Neutrophil (primary cell): ENCODE measurements around the gene CHCT1.
"Not testable (repeated sequence)": the region's sequence is repeated elsewhere in the genome, so short reads cannot be mapped to it uniquely, and the experiment has no call there.

ENCODE experiments used
- H3K27ac ChIP-seq: fragments of 200-600 bp; sonication (generic); 2 replicates; pipeline ENCODE4 v1.5.1; 2016; ENCODE audit warnings: mild to moderate bottlenecking, moderate library complexity
- H3K27me3 ChIP-seq: fragments of 200-600 bp; sonication (generic); 2 replicates; pipeline ENCODE4 v1.6.0; 2016; ENCODE audit warnings: mild to moderate bottlenecking
- H3K36me3 ChIP-seq: fragments of 200-600 bp; sonication (generic); 2 replicates; pipeline ENCODE4 v1.5.1; 2017
- H3K4me1 ChIP-seq, 2 experiments: fragments of 200-600 bp in 1 of 2; sonication (generic) in 1 of 2; 1 replicate in 1 of 2; 2 replicates in 1 of 2; pipeline versions ENCODE4 v1.5.1 to v1.6.1; 2013 to 2016; ENCODE audit warnings: low read depth in 1 of 2, low read length in 1 of 2, mild to moderate bottlenecking in 1 of 2, moderate library complexity in 1 of 2; ENCODE audit not compliant: control insufficient read depth in 1 of 2, insufficient read depth in 1 of 2
- H3K4me3 ChIP-seq, 2 experiments: fragments of 200-600 bp in 1 of 2; sonication (generic) in 1 of 2; 1 replicate in 1 of 2; 2 replicates in 1 of 2; pipeline ENCODE4 v1.5.1; 2013 to 2016; ENCODE audit warnings: low read depth in 1 of 2, low read length in 1 of 2, mild to moderate bottlenecking in 1 of 2, moderate library complexity in 1 of 2
- H3K9me3 ChIP-seq: fragments of 200-600 bp; sonication (generic); 2 replicates; pipeline ENCODE4 v1.5.1; 2016
- TF ChIP-seq, protein P1 (sequence below): fragments of 200-600 bp; sonication (generic); IDR thresholded peaks from 2 replicates; pipeline ENCODE4 v1.5.1; 2016; ENCODE audit warnings: antibody characterized with exemption

Gene CHCT1

DNA sequence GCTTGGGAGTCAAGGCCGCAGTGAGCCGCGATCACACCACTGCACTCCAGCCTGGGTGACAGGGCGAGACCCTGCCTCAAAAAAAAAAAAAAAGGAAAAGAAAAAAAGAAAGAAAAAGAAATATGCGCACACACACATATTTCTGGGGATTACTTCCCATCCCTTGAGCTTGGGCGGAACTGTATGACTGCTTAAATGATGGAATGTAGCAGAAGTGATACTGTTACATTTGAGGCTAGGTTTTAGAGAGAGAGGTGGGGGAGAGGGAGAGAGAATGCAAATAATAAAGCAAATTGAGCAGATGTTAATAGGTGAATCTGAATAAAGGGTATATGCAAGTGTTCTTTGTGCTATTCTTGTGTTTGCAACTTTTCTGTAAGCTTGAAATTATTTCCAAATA is 18.3 kb upstream of the CHCT1 start:
- H3K27ac ChIP-seq = no peak overlapping the region
- H3K4me3 ChIP-seq = no peak overlapping the region
- TF ChIP-seq, protein P1, sequence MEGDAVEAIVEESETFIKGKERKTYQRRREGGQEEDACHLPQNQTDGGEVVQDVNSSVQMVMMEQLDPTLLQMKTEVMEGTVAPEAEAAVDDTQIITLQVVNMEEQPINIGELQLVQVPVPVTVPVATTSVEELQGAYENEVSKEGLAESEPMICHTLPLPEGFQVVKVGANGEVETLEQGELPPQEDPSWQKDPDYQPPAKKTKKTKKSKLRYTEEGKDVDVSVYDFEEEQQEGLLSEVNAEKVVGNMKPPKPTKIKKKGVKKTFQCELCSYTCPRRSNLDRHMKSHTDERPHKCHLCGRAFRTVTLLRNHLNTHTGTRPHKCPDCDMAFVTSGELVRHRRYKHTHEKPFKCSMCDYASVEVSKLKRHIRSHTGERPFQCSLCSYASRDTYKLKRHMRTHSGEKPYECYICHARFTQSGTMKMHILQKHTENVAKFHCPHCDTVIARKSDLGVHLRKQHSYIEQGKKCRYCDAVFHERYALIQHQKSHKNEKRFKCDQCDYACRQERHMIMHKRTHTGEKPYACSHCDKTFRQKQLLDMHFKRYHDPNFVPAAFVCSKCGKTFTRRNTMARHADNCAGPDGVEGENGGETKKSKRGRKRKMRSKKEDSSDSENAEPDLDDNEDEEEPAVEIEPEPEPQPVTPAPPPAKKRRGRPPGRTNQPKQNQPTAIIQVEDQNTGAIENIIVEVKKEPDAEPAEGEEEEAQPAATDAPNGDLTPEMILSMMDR = no peak
- no peaks in the 10 kb centered on the region for H3K27me3 ChIP-seq
- H3K9me3 ChIP-seq = no peaks in the 10 kb centered on the region
- peaks cover 14 to 16% of the 10 kb centered on the region in 2 experiments for H3K4me1 ChIP-seq
- no peaks in the 10 kb centered on the region for H3K36me3 ChIP-seq

DNA sequence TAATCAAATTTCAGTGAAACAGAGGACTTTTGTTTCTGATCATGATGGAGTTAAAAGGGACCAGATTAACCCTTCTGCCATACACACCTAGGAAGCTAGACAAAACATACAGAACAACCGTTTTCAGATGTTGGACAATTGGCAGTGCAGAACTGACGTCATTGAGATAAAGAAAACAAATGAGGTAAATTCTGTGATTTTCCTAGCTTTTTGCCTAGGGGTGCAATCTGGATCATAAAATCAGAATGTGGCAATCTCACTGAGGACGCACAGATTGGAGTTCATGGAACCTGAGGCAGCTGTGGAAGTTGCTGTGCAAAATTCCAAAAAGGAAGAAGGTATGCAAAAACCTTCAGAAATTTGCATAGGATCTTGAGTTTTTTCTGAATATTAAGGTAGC is 15.4 kb upstream of the CHCT1 start:
- H3K27ac ChIP-seq = no peak overlapping the region
- H3K36me3 ChIP-seq = no peaks in the 10 kb centered on the region
- H3K27me3 ChIP-seq = no peaks in the 10 kb centered on the region
- TF ChIP-seq, protein P1 = no peak
- H3K4me3 ChIP-seq = no peak overlapping the region
- peaks cover 10 to 13% of the 10 kb centered on the region in 2 experiments for H3K4me1 ChIP-seq
- H3K9me3 ChIP-seq = no peaks in the 10 kb centered on the region

DNA sequence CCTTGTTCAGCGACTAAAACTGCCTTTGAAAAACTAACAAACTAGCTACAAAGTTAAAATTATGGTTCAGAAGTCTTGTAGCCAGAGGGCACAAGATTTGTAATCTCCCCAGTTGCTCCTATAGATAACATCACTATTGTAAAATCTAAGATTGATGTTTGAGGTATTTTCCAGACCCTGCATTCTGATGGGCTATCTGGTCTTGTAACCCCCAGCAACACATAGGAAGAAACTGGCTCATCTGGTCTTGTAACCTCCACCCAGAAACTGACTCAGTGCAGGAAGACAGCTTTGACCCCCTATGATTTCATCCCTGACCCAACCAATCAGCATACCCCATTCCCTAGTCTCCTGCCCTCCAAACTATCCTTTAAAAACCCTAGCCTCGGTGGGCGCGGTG is 12.3 kb upstream of the CHCT1 start:
- Histone ChIP-seq H3K27ac (no peak overlapping the region), H3K36me3 (no peaks in the 10 kb centered on the region), H3K9me3 (no peaks in the 10 kb centered on the region), H3K4me1 (no peaks in the 10 kb centered on the region), H3K27me3 (no peaks in the 10 kb centered on the region), H3K4me3 (no peak overlapping the region)
- TF ChIP-seq, protein P1 = no peak

DNA sequence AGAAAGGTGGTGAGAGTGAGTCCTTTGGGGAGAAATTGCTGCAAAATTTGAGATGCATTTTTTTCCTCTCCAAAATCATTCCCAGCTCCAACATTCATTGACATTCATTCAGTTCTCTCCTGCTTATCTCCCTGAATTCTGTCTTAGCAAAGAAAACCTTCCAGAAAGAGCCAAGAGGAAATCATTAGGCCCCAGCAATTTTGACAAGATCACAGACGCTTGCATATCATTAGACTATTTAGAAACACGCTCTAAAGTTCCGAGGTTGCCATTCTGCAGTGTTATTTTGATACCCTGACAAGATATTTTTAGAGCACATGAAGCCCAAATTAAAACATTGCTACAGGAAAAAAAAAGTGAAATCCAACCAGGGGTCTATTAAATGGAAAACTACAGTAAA is 9.6 kb upstream of the CHCT1 start:
- no peaks in the 10 kb centered on the region for H3K27me3 ChIP-seq
- no peak overlapping the region for H3K4me3 ChIP-seq
- TF ChIP-seq, protein P1 = no peak
- H3K36me3 ChIP-seq = no peaks in the 10 kb centered on the region
- no peaks in the 10 kb centered on the region for H3K4me1 ChIP-seq
- no peak overlapping the region for H3K27ac ChIP-seq
- no peaks in the 10 kb centered on the region for H3K9me3 ChIP-seq

DNA sequence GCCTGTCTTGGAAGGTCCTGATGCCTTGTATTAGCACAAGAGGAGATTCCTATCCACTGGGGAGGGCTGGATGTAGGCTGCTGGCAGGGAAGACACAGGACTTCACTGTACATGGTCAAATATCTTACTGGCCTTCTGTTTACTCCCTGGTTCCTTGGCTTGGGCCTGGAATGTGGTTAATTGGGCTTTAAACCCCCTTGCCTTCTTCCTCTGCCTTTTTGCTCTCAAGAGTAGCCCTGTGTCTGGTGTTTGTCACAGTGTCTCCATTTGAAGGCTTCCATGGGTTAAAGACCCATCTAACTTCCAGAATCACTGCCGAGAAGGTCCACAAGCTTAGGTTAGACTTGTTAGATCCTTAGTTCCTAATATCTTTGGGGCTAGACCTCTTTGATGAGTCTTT is 7.1 kb upstream of the CHCT1 start:
- TF ChIP-seq, protein P1 = no peak
- no peaks in the 10 kb centered on the region for H3K27me3 ChIP-seq
- no peak overlapping the region for H3K4me3 ChIP-seq

DNA sequence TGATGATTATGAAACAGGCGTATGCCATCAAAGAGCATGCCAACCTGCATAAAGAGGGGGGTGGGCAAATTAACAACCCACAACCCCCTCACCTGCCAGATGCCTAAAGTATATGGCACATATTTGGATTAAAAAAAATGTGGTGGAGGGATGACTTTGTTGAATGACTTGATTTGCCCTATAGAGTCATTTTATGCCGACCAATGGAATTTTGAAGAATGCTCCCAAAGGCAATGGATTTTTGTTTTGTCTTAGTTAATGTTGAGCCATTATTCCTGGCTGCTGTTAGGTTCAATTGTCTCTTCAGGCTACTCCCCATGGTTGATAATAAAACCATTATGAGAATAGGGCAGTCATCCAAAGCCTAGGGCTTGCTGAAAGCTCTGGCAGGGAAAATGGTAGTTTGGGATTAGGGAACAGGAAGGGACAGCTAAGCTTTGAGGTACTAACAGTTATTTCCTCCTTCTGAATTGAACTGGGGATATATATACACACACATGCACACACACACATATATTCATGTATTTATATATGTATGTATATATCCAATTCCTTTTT is 5.8 kb upstream of the CHCT1 start:
- no peak overlapping the region for H3K4me3 ChIP-seq
- H3K9me3 ChIP-seq = no peaks in the 10 kb centered on the region
- H3K27ac ChIP-seq = no peak overlapping the region
- no peaks in the 10 kb centered on the region for H3K27me3 ChIP-seq
- TF ChIP-seq, protein P1 = no peak
- H3K36me3 ChIP-seq = no peaks in the 10 kb centered on the region
- peaks cover 5 to 10% of the 10 kb centered on the region in 2 experiments for H3K4me1 ChIP-seq

More for the DNA sequence above, 7.1 kb upstream of the CHCT1 start:
- H3K27ac ChIP-seq = no peak overlapping the region
- no peaks in the 10 kb centered on the region for H3K36me3 ChIP-seq
- no peaks in the 10 kb centered on the region for H3K4me1 ChIP-seq
- no peaks in the 10 kb centered on the region for H3K9me3 ChIP-seq

DNA sequence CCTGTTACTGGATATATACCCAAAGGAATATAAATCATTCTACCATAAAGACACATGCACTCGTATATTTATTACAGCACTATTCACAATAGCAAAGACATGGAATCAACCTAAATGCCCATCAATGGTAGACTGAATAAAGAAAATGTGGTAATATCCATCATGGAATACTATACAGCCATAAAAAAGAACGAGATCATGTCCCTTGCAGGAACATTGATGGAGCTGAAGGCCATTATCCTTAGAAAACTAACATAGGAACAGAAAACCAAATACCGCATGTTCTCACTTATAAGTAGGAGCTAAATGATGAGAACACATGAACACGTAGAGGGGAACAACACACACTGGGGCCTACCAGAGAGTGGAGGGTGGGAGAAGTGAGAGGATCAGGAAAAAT is 3.3 kb upstream of the CHCT1 start:
- H3K27ac ChIP-seq, H3K9me3 ChIP-seq, H3K36me3 ChIP-seq, H3K4me3 ChIP-seq: not testable (repeated sequence)
- peaks cover 14% of the 10 kb centered on the region for H3K27me3 ChIP-seq
- H3K4me1 ChIP-seq = peaks cover 13 to 17% of the 10 kb centered on the region in 2 experiments

DNA sequence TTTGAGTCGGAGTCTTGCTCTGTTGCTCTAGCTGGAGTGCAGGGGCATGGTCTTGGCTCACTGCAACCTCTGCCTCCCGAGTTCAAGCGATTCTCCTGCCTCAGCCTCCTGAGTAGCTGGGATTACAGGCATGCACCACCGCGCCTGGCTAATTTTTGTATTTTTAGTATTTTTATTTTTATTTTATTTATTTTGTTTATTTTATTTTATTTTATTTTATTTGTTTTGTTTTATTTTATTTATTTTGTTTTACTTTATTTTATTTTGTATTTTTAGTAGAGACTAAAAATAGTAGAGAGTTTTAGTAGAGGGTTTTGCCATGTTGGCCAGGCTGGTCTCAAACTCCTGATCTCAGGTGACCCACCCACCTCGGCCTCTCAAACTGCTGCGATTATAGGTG is 2.4 kb upstream of the CHCT1 start:
- H3K27ac ChIP-seq, H3K4me3 ChIP-seq, H3K9me3 ChIP-seq, H3K36me3 ChIP-seq: not testable (repeated sequence)
- peaks cover 14% of the 10 kb centered on the region for H3K27me3 ChIP-seq
- H3K4me1 ChIP-seq = peaks cover 13 to 17% of the 10 kb centered on the region in 2 experiments
